Measurements from ENCODE around the gene STARD10. TPM values are rescaled to one million over a fixed set of nuclear protein-coding genes. Genes with fewer than 3 reads are reported as not detected.

Gene STARD10
- total and polyA plus RNA-seq, 7 donors = 29.9 to 900 (median 60.1) TPM

DNA sequence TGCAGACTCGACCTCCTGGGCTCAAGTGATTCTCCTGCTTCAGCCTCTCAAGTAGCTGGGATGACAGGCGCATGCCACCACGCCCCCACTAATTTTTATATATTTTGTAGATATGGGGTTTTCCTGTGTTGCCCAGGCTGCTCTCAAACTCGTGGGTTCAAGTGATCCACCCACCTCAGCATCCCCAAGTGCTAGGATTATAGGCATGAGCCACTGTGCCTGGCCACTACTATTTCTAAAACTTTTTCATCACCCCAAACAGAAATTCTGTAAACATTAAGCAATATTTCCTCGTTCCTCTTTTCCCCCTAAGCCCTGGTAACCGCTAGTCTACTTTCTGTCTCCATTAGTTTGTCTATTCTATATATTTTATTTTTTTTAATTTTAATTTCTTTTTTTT, 11.4 kb upstream of the STARD10 start:
- Histone ChIP-seq H3K4me1 (no peaks in the 10 kb centered on the region), H3K4me3 (no peak overlapping the region), H3K9me3 (no peaks in the 10 kb centered on the region), H3K27me3 (no peaks in the 10 kb centered on the region), H3K27ac (no peak overlapping the region), H3K36me3 (peaks cover 0 to 15% (median 2%) of the 10 kb centered on the region in 4 donors)
- no peak for DNase-seq
- TF ChIP-seq POLR2A (IDR thresholded peaks at IDR 0.05) (no peak), POLR2AphosphoS5 (IDR thresholded peaks at IDR 0.05) (no peak), EP300 (IDR thresholded peaks at IDR 0.05) (no peak)
- TF ChIP-seq, protein P1, sequence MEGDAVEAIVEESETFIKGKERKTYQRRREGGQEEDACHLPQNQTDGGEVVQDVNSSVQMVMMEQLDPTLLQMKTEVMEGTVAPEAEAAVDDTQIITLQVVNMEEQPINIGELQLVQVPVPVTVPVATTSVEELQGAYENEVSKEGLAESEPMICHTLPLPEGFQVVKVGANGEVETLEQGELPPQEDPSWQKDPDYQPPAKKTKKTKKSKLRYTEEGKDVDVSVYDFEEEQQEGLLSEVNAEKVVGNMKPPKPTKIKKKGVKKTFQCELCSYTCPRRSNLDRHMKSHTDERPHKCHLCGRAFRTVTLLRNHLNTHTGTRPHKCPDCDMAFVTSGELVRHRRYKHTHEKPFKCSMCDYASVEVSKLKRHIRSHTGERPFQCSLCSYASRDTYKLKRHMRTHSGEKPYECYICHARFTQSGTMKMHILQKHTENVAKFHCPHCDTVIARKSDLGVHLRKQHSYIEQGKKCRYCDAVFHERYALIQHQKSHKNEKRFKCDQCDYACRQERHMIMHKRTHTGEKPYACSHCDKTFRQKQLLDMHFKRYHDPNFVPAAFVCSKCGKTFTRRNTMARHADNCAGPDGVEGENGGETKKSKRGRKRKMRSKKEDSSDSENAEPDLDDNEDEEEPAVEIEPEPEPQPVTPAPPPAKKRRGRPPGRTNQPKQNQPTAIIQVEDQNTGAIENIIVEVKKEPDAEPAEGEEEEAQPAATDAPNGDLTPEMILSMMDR (IDR thresholded peaks at IDR 0.05) = no peak
- WGBS, 2 donors = 79 to 82% methylated on average over 6 of the region's 6 CpGs
- intact Hi-C loops (cut with DNase I) = no loop called here

DNA sequence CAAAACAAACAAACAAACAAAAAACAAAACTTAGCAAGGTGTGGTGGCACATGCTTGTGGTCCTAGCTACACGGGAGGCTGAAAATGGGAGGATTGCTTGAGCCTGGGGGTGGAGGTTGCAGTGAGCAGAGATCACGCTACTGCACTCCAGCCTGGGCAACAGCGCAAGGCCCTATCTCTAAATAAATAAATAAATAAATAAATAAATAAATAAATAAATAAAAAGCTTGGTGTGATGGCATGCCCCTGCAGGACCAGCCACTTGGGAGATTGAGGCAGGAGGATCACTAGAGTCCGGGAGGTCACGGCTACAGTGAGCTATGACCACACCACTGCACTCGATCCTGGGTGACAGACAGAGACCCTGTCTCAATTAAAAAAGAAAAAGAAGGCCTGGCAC, 9.0 kb upstream of the STARD10 start:
- TF ChIP-seq POLR2A (IDR thresholded peaks at IDR 0.05) (no peak), EP300 (IDR thresholded peaks at IDR 0.05) (no peak), POLR2AphosphoS5 (IDR thresholded peaks at IDR 0.05) (no peak)
- TF ChIP-seq, protein P1 (IDR thresholded peaks at IDR 0.05) = no peak
- no peaks in the 10 kb centered on the region for H3K4me1 ChIP-seq
- no peak for DNase-seq
- H3K36me3 ChIP-seq = no peaks in the 10 kb centered on the region
- H3K27ac ChIP-seq = no peak overlapping the region
- no peaks in the 10 kb centered on the region for H3K9me3 ChIP-seq
- H3K4me3 ChIP-seq = no peak overlapping the region
- 88 to 99% methylated on average over 6 of the region's 6 CpGs for WGBS, 2 donors
- no peaks in the 10 kb centered on the region for H3K27me3 ChIP-seq
- intact Hi-C loops (cut with DNase I) = no loop called here

GRCh38 chr11:72799441-72799840, 5.6 kb upstream of the STARD10 start:
- H3K4me1 ChIP-seq = peaks cover 0 to 5% (median 3%) of the 10 kb centered on the region in 4 donors
- TF ChIP-seq POLR2AphosphoS5 (IDR thresholded peaks at IDR 0.05) = no peak
- no peak overlapping the region for H3K27ac ChIP-seq
- 65 to 77% methylated on average over 4 of the region's 4 CpGs for WGBS, 2 donors
- H3K9me3 ChIP-seq = no peaks in the 10 kb centered on the region
- no peaks in the 10 kb centered on the region for H3K36me3 ChIP-seq
- intact Hi-C loops (cut with DNase I) = loop anchor here (10.0 kb wide), 1 partner anchor 215 kb away; no protein-coding TSS in a partner anchor
- no peaks in the 10 kb centered on the region for H3K27me3 ChIP-seq
- no peak overlapping the region for H3K4me3 ChIP-seq
- no peak for DNase-seq

DNA sequence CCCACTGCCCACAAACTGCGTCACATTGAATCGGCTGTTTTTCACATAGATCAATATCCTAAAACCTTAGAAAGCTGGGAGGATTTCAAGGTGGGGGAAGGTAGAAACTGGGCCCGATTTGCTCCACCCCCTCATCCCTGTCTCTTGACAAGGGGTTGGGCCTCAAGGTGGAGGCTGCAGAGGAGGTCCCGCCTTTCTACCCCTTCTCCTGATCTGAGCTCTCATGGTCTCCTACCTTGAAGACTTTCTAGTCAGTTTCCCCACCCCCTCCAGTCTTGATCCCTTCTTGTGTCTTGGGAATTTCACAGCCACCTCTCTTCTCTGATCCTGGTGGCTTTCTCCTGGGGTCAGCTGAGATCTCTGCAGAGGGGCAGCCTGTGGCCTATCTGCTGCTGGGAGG, 4.5 kb upstream of the STARD10 start:
- Histone ChIP-seq H3K36me3 (no peaks in the 10 kb centered on the region), H3K27me3 (no peaks in the 10 kb centered on the region), H3K4me1 (peaks cover 0 to 10% (median 9%) of the 10 kb centered on the region in 4 donors), H3K27ac (no peak overlapping the region), H3K4me3 (no peak overlapping the region), H3K9me3 (no peaks in the 10 kb centered on the region)
- TF ChIP-seq POLR2A (IDR thresholded peaks at IDR 0.05) = no peak
- no peak for TF ChIP-seq POLR2AphosphoS5 (IDR thresholded peaks at IDR 0.05)
- no peak for TF ChIP-seq EP300 (IDR thresholded peaks at IDR 0.05)
- TF ChIP-seq, protein P1 (IDR thresholded peaks at IDR 0.05) = no peak
- intact Hi-C loops (cut with DNase I) = loop anchor here (10.0 kb wide), 1 partner anchor 214 kb away; no protein-coding TSS in a partner anchor
- no peak for DNase-seq
- 78 to 83% methylated on average over 4 of the region's 4 CpGs for WGBS, 2 donors

GRCh38 chr11:72793076-72793424, 797 bp downstream of the STARD10 start:
- DNase-seq = no peak
- H3K27me3 ChIP-seq = no peaks in the 10 kb centered on the region
- intact Hi-C loops (cut with DNase I) = loop anchor here (1.0 to 10.0 kb wide), 4 partner anchors 22 to 208 kb away; partner anchors contain the start of genes ARAP1 and ATG16L2
- peak overlapping the region; percentile 88 to 95 (median 90) for H3K27ac ChIP-seq
- H3K4me3 ChIP-seq = peak overlapping the region in 3 of 4 donors; percentile 63 to 68 (median 65)
- no peaks in the 10 kb centered on the region for H3K9me3 ChIP-seq
- no peaks in the 10 kb centered on the region for H3K36me3 ChIP-seq
- TF ChIP-seq POLR2AphosphoS5 (IDR thresholded peaks at IDR 0.05) = no peak
- 30 to 56% methylated on average over 2 of the region's 2 CpGs for WGBS, 2 donors
- H3K4me1 ChIP-seq = peaks cover 0 to 23% (median 19%) of the 10 kb centered on the region in 4 donors
